GM12865 (cell line): ENCODE data around the gene ATG9B.

Experiments
- DNase-seq: peaks from one replicate; pipeline ENCODE4 v3.0.0; 2010; ENCODE audit warnings: low read depth
- H3K4me3 ChIP-seq: 2 replicates; pipeline ENCODE4 v1.5.1; 2011; ENCODE audit warnings: mild to moderate bottlenecking, low read depth, low read length, control low read depth
- CTCF ChIP-seq: IDR thresholded peaks from 2 replicates; pipeline ENCODE4 v1.5.1; 2011; ENCODE audit warnings: low read length, control low read depth, low read depth, inconsistent platforms; ENCODE audit not compliant: insufficient read depth; ENCODE audit errors: missing control alignments

ATG9B gene

GRCh38 chr7:150994141-150994837, 30.0 kb downstream of the ATG9B start:
- TF ChIP-seq CTCF = no peak
- no peak for DNase-seq
- H3K4me3 ChIP-seq = no peak overlapping the region

- no peak for TF ChIP-seq CTCF
- H3K4me3 ChIP-seq = no peak overlapping the region
- DNase-seq = no peak
Measured at GRCh38 chr7:150993511-150993910, 30.8 kb downstream of the ATG9B start.

- peak; percentile 29 for DNase-seq
- TF ChIP-seq CTCF = no peak
- H3K4me3 ChIP-seq = no peak overlapping the region
Measured at GRCh38 chr7:150992833-150993302, 31.4 kb downstream of the ATG9B start.

- DNase-seq = no peak
- no peak overlapping the region for H3K4me3 ChIP-seq
- TF ChIP-seq CTCF = no peak
Measured at GRCh38 chr7:150992051-150992640, 32.1 kb downstream of the ATG9B start.

GRCh38 chr7:150990416-150991186, 33.7 kb downstream of the ATG9B start, which contains the start of gene NOS3:
NOS3 (plus strand) TSS chr7:150991017; CDS start chr7:150993804, 2,787 bp downstream.
- TF ChIP-seq CTCF = no peak
- no peak within 1 kb of the TSS for H3K4me3 ChIP-seq
- DNase-seq = no peak

GRCh38 chr7:150989456-150989855, 34.8 kb downstream of the ATG9B start:
- TF ChIP-seq CTCF = no peak
- DNase-seq = no peak
- H3K4me3 ChIP-seq = no peak overlapping the region
